ENCODE data around the gene CORIN. TPM values are rescaled to one million over a fixed set of nuclear protein-coding genes. Genes with fewer than 3 reads are reported as not detected.

The CORIN gene
- total and polyA plus RNA-seq, 2 experiments from 2014 or later = not detected

DNA sequence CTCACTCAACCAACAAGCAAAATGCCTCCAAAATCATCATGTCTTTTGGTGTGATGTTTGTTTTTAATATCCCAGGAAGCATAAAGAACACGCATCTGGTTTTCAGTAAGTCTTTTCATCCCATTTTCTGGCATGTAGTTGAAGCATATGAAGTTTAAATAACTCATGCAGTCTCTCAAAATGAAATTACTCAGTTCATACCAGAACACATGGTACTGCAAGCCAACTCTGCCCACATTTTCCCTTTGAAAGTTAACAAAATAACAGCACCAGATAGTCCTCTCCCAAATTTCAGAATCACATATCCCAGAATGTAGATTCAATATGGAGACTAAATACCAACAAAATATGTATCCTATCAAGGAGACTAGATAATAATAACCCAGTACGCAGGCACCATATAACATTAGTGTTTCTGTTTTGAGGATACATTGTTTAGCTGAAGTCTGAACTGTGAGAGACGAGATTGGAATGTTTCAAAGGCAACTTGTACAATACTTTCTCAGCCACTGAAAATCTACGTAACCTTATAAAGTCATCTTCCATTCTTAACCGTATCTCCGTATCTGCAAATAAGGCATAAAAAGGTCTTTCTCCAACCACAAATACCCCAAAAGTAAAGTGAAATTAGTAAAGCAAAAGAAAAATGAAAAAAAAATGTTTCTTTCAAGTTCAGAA is 23.1 kb downstream of the CORIN start:
- H3K4me1 Mint-ChIP-seq = no peaks in the 10 kb centered on the region
- H3K36me3 Mint-ChIP-seq (ENCODE audit: low read depth) = no peaks in the 10 kb centered on the region
- Histone ChIP-seq H3K9me2 (ENCODE audit: insufficient read depth) (no peaks in the 10 kb centered on the region), H3K79me2 (replicated peaks; ENCODE audit: insufficient read depth) (no peaks in the 10 kb centered on the region), H3K4me1 (ENCODE audit: insufficient read depth) (no peaks in the 10 kb centered on the region), H2AFZ (no peak overlapping the region), H4K20me1 (replicated peaks; ENCODE audit: insufficient read depth) (no peaks in the 10 kb centered on the region), H3K4me3 (no peak overlapping the region), H3K27ac (ENCODE audit: low read depth) (no peak overlapping the region), H3F3A (replicated peaks; ENCODE audit: low read depth) (no peaks in the 10 kb centered on the region), H3K36me3 (ENCODE audit: insufficient read depth) (no peaks in the 10 kb centered on the region), H3K27me3 (ENCODE audit: insufficient read depth) (no peaks in the 10 kb centered on the region), H3K4me2 (no peak overlapping the region)
- ATAC-seq (no peak), DNase-seq (ENCODE audit: low spot score) (no peak)
- no peaks in the 10 kb centered on the region for H3K9me3 Mint-ChIP-seq
- no peaks in the 10 kb centered on the region for H3K27me3 Mint-ChIP-seq (ENCODE audit: insufficient read depth, low read depth, poor library complexity)
- TF ChIP-seq JUNB (IDR thresholded peaks at IDR 0.05; ENCODE audit: unreplicated experiment) (no peak), STAT1 (IDR thresholded peaks at IDR 0.05; ENCODE audit: unreplicated experiment) (no peak), CREB1 (CRISPR knock-in tag; IDR thresholded peaks at IDR 0.05; ENCODE audit: low read depth) (no peak)
- H3K27ac Mint-ChIP-seq = no peak overlapping the region
- no peak overlapping the region for H3K4me3 Mint-ChIP-seq

GRCh38 chr4:47809654-47810203 is 28.1 kb downstream of the CORIN start:
- H3K79me2 ChIP-seq (replicated peaks; ENCODE audit: insufficient read depth) = no peaks in the 10 kb centered on the region
- TF ChIP-seq, protein P1, sequence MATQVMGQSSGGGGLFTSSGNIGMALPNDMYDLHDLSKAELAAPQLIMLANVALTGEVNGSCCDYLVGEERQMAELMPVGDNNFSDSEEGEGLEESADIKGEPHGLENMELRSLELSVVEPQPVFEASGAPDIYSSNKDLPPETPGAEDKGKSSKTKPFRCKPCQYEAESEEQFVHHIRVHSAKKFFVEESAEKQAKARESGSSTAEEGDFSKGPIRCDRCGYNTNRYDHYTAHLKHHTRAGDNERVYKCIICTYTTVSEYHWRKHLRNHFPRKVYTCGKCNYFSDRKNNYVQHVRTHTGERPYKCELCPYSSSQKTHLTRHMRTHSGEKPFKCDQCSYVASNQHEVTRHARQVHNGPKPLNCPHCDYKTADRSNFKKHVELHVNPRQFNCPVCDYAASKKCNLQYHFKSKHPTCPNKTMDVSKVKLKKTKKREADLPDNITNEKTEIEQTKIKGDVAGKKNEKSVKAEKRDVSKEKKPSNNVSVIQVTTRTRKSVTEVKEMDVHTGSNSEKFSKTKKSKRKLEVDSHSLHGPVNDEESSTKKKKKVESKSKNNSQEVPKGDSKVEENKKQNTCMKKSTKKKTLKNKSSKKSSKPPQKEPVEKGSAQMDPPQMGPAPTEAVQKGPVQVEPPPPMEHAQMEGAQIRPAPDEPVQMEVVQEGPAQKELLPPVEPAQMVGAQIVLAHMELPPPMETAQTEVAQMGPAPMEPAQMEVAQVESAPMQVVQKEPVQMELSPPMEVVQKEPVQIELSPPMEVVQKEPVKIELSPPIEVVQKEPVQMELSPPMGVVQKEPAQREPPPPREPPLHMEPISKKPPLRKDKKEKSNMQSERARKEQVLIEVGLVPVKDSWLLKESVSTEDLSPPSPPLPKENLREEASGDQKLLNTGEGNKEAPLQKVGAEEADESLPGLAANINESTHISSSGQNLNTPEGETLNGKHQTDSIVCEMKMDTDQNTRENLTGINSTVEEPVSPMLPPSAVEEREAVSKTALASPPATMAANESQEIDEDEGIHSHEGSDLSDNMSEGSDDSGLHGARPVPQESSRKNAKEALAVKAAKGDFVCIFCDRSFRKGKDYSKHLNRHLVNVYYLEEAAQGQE (IDR thresholded peaks at IDR 0.05; ENCODE audit: unreplicated experiment) = no peak
- no peak for TF ChIP-seq EZH2phosphoT487 (IDR thresholded peaks at IDR 0.05; ENCODE audit: unreplicated experiment)
- TF ChIP-seq CREB1 (CRISPR knock-in tag; IDR thresholded peaks at IDR 0.05; ENCODE audit: low read depth) = no peak
- TF ChIP-seq EZH2 (IDR thresholded peaks at IDR 0.05; ENCODE audit: low read depth, unreplicated experiment) = no peak
- TF ChIP-seq ZNF114 (CRISPR knock-in tag; IDR thresholded peaks at IDR 0.05) = no peak
- TF ChIP-seq CTCF (conservative IDR thresholded peaks at IDR 0.05; ENCODE audit: low read depth in 2 of 2) = no peak
- TF ChIP-seq POLR2AphosphoS5 (IDR thresholded peaks at IDR 0.05; ENCODE audit: low read depth) = no peak
- Mint-ChIP-seq H3K4me1 (no peaks in the 10 kb centered on the region), H3K36me3 (ENCODE audit: low read depth) (no peaks in the 10 kb centered on the region), H3K9me3 (no peaks in the 10 kb centered on the region), H3K27ac (no peak overlapping the region), H3K4me3 (no peak overlapping the region), H3K27me3 (ENCODE audit: insufficient read depth, low read depth, poor library complexity) (no peaks in the 10 kb centered on the region)
- H3K27ac ChIP-seq (ENCODE audit: low read depth) = no peak overlapping the region
- H3F3A ChIP-seq (replicated peaks; ENCODE audit: low read depth) = no peaks in the 10 kb centered on the region
- ATAC-seq = no peak
- no peak overlapping the region for H2AFZ ChIP-seq
- no peak overlapping the region for H3K4me2 ChIP-seq
- no peaks in the 10 kb centered on the region for H3K36me3 ChIP-seq (ENCODE audit: insufficient read depth)
- no peaks in the 10 kb centered on the region for H3K9me2 ChIP-seq (ENCODE audit: insufficient read depth)
- no peak overlapping the region for H3K4me3 ChIP-seq
- H3K27me3 ChIP-seq (ENCODE audit: insufficient read depth) = no peaks in the 10 kb centered on the region
- DNase-seq (ENCODE audit: low spot score) = no peak
- H3K4me1 ChIP-seq (ENCODE audit: insufficient read depth) = no peaks in the 10 kb centered on the region
- H4K20me1 ChIP-seq (replicated peaks; ENCODE audit: insufficient read depth) = no peaks in the 10 kb centered on the region

All from GM23338 (cell line).